Measurements from ENCODE around the gene AFG1L.

DNA sequence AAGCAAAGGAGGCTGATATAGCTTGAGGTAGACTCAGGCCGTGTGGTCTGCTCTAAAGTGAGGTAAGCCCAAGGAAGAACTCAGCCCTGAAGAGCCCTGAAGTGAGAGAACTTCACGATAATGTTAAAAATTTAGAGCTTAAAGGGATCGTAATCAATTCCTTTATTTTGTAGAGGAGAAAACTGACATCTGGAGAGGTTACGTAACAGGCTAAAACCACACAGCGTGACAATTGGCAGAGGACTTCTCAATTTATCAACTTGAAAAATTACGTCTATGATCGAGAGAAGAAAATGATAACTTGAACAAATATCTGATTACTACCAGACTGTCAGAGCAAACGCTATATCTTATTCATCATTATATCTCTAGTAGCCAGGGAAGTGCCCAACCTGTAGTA is 144.1 kb downstream of the AFG1L start:
- TF ChIP-seq CTCF (IDR thresholded peaks at IDR 0.05) (no peak), SP1 (CRISPR knock-in tag; conservative IDR thresholded peaks at IDR 0.05) (no peak), ATF6 (CRISPR knock-in tag; IDR thresholded peaks at IDR 0.05) (no peak), ESRRA (CRISPR knock-in tag; IDR thresholded peaks at IDR 0.05; ENCODE audit: borderline replicate concordance) (no peak), GABPB1 (CRISPR knock-in tag; IDR thresholded peaks at IDR 0.05) (no peak), ERG (CRISPR knock-in tag; IDR thresholded peaks at IDR 0.05) (no peak), JUN (CRISPR knock-in tag; IDR thresholded peaks at IDR 0.05) (no peak), MAX (CRISPR knock-in tag; IDR thresholded peaks at IDR 0.05) (no peak), EMX1 (CRISPR knock-in tag; IDR thresholded peaks at IDR 0.05) (no peak)
- TF ChIP-seq, protein P1, sequence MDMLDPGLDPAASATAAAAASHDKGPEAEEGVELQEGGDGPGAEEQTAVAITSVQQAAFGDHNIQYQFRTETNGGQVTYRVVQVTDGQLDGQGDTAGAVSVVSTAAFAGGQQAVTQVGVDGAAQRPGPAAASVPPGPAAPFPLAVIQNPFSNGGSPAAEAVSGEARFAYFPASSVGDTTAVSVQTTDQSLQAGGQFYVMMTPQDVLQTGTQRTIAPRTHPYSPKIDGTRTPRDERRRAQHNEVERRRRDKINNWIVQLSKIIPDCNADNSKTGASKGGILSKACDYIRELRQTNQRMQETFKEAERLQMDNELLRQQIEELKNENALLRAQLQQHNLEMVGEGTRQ (CRISPR knock-in tag; IDR thresholded peaks at IDR 0.05), result no peak
